Stomach (tissue), 4 donors: ENCODE results near the gene FAM13C.

ENCODE experiments used
- POLR2A ChIP-seq, 4 donors: fragments of 450-650 bp; IDR thresholded peaks; one replicate each; pipeline ENCODE4 v1.6.1; 2016; ENCODE audit warnings: antibody characterized with exemption in 4 of 4, control low read depth in 2 of 4, mild to moderate bottlenecking in 1 of 4, moderate library complexity in 1 of 4
- TF ChIP-seq, protein P1 (sequence below), 7 experiments: fragments of 450-650 bp in 4 of 7; fragments of 200-600 bp in 3 of 7; sonication (generic) in 3 of 7; IDR thresholded peaks; one replicate each; pipeline ENCODE4 v1.5.1; 2016 to 2019; ENCODE audit warnings: antibody characterized with exemption in 7 of 7, control low read depth in 2 of 7, mild to moderate bottlenecking in 1 of 7

DNA sequence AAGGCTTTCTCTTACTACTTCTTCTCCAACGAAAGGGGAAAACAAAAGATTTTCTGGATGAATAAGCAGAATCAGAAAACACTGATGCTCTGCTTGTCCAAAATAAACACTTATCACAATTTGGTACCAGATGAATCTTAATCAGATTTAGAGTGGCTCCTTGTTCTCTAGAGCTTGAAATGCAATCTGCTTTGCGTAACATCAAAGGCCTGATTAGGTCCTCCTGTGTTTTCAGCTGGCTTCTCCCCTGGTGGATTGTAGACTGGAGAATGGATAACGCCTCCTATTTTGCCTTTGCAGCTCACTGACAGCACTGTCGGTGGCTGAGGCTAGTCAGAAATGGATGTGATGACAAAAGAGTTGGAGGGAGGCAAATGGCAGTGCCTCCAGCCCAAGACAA lies 91.2 kb downstream of the FAM13C start:
- TF ChIP-seq, protein P1, sequence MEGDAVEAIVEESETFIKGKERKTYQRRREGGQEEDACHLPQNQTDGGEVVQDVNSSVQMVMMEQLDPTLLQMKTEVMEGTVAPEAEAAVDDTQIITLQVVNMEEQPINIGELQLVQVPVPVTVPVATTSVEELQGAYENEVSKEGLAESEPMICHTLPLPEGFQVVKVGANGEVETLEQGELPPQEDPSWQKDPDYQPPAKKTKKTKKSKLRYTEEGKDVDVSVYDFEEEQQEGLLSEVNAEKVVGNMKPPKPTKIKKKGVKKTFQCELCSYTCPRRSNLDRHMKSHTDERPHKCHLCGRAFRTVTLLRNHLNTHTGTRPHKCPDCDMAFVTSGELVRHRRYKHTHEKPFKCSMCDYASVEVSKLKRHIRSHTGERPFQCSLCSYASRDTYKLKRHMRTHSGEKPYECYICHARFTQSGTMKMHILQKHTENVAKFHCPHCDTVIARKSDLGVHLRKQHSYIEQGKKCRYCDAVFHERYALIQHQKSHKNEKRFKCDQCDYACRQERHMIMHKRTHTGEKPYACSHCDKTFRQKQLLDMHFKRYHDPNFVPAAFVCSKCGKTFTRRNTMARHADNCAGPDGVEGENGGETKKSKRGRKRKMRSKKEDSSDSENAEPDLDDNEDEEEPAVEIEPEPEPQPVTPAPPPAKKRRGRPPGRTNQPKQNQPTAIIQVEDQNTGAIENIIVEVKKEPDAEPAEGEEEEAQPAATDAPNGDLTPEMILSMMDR (IDR thresholded peaks at IDR 0.05) = no peak
- TF ChIP-seq POLR2A (IDR thresholded peaks at IDR 0.05) = no peak
